Measurements from ENCODE around the gene CLDN17.
A peak's percentile ranks its signal among the peaks of the same experiment; 100 is the strongest.

The CLDN17 gene

DNA sequence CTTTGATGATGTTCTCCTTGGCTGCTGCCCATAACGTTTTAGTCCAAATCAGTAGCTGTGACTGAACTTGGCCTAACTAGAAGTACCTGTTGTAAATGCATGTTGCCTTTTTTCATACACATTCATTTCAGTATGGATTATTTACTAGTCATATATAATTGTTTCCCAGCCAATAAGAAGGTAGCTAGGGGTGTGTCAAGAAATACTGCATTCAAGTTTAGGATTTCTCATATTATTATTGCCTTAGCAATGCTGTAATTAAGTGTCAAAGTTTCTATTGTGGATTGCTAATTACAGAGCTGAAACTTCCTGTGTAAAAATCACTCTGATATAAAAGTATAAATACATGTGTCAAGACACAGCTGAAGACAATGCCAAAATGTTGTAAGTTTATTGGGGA is at the start of gene CLDN17:
Gene CLDN17, minus strand, starts transcription at position 101 of the 400 bp plus-strand sequence. CDS start 188 bp downstream, outside the sequence.
- intact Hi-C loops (cut with DNase I), result loop anchor here (10.0 kb wide), 1 partner anchor 52 kb away; no protein-coding TSS in a partner anchor
- no peak for DNase-seq

GRCh38 chr21:30216041-30216723 is 49.6 kb upstream of the CLDN17 start, which contains the start of gene CLDN8:
TSS of gene CLDN8 (minus strand) at chr21:30216097. CDS start at chr21:30215925, 172 bp downstream.
- DNase-seq, result no peak
- intact Hi-C loops (cut with DNase I), result no loop called here

- intact Hi-C loops (cut with DNase I), result no loop called here
- no peak for DNase-seq
Measured at GRCh38 chr21:30211071-30211470, 44.5 kb upstream of the CLDN17 start.

- DNase-seq, result no peak
- intact Hi-C loops (cut with DNase I), result no loop called here
Measured at GRCh38 chr21:30209601-30210000, 43.0 kb upstream of the CLDN17 start.

- intact Hi-C loops (cut with DNase I), result no loop called here
- DNase-seq, result no peak
Measured at GRCh38 chr21:30207252-30207579, 40.6 kb upstream of the CLDN17 start.

DNA sequence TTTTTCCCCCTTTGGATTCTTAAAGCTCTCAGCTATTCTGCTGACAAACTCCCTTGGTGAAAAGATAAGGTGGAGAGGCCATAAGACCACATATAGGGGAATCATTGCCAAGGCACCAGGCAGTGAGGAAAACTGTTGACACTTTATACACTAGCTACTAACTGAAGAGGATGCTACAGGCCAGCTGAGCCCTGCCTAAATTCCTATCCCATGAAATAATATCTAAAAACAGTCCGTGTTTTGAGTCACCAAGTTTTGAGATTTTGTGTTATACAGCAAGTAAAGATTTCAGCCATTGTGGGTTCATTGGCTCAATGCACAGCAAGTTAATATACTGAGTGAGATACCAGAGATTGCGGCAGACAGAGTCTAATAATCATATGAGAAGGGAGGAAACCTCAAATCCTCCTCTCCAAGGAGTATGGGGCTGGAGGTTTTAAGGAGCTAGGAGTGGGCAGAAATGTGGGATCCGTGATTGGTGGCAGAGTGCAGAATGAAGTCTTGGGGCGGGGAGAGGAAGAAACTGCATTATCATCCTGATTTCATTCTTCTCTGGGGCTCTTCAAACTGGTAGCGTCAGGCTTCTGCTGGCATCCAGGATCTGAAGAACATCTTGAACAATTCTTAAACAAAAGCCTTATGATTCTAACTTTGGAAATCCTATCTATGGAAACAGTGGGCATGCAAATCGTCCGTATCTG is 40.1 kb upstream of the CLDN17 start:
- DNase-seq, result no peak
- intact Hi-C loops (cut with DNase I), result no loop called here

GRCh38 chr21:30200000-30200399 is 33.4 kb upstream of the CLDN17 start:
- DNase-seq, result no peak
- intact Hi-C loops (cut with DNase I), result no loop called here

DNA sequence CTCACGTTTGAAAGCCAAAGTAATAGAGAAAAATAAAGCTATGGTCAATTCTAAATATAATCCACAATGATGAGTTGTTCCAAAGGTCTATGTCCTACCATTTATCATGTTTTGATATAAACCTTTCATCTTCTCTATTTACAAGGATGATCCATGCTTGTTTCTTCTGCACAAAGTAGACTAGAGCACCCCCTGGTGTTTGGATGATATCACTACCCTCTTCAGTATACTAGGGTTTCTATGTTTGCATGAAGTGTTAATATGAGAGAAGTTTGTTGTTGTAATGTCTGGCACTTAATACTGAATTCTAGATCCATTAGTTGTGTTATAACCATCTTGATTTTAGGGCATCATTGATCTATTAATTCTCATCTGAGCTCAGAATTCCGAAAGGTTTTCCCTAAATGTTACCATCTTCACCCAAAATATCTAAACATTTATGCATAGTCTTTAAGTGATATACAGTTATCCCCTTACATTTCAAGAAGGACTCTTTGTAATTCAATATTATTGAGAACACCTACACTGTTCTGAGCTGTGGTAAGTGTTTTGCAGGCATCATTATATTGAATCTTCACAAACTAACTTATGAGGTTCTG is 28.2 kb upstream of the CLDN17 start:
- intact Hi-C loops (cut with DNase I), result no loop called here
- peak in 9 of 42 donors; percentile 15 to 53 (median 40) for DNase-seq

- DNase-seq, result no peak
- intact Hi-C loops (cut with DNase I), result no loop called here
Measured at GRCh38 chr21:30193201-30193600, 26.6 kb upstream of the CLDN17 start.

- DNase-seq, result no peak
- intact Hi-C loops (cut with DNase I), result no loop called here
Measured at GRCh38 chr21:30190554-30190953, 23.9 kb upstream of the CLDN17 start.

DNA sequence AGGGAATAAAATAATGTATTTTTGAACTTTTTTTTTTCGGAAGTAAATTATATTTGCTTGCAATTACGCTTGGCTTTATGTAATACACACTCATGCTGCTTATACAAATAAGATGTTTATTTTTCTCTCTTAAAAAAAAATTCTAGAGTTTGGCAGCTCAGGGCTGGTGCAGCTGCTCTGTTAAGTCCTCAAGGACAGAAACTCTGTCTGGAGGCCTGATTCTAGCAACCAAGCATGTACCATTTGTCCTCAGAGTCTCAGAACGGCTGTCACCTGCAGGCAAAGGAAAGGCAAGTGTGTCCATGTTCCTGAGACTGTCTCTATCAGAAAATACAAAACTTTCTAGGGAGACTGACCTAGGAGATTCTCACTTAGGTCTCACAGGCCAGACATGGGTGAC is 23.2 kb upstream of the CLDN17 start:
- intact Hi-C loops (cut with DNase I), result no loop called here
- DNase-seq, result no peak

GRCh38 chr21:30186242-30186641 is 19.6 kb upstream of the CLDN17 start:
- intact Hi-C loops (cut with DNase I), result no loop called here
- DNase-seq, result no peak

- intact Hi-C loops (cut with DNase I), result loop anchor here (10.0 kb wide), 1 partner anchor 53 kb away; no protein-coding TSS in a partner anchor
Measured at GRCh38 chr21:30168086-30168485, 1.5 kb upstream of the CLDN17 start.

DNA sequence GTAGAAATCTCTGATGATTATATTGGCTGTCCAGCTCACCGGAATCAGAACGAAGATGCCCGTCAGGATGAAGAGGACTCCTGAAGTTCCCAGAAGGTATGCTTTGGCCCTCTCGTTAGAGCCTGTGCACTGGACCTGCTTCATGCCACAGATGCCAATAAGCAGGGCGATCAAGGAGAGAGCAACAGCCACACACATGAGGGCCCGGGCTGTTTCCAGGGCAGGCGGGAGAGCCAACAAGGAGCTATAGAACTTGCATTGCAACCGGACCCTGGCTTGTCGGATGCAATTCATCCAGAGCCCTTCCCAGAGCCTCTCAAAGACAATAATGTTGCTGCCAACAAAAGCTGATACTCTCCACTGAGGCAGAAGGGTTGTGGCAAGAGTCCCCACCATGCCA is 434 bp downstream of the CLDN17 start:
- intact Hi-C loops (cut with DNase I), result loop anchor here (10.0 kb wide), 1 partner anchor 51 kb away; no protein-coding TSS in a partner anchor
- no peak for DNase-seq

More at GRCh38 chr21:30168086-30168485, 1.5 kb upstream of the CLDN17 start:
- DNase-seq, result no peak

DNA sequence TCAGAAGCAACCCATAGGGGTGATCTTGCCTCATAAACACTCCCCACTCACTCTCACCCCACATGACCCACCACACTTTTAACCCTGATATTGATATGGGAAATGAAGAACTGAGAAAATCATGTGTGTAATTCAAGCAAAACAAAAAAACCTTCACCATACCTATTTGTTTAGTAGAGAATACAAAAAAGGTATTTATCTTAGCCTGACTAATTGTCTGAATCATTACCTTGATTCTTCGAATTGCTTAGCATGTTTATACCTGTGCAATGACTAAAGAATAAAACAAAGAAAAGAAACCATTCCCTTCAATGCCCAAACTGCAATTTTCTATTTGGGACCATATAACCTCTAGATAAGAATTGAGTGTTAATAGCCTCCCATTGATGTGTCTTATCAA is 1.8 kb downstream of the CLDN17 start:
- intact Hi-C loops (cut with DNase I), result loop anchor here (10.0 kb wide), 1 partner anchor 50 kb away; no protein-coding TSS in a partner anchor
- DNase-seq, result no peak

GRCh38 chr21:30153697-30154340 is 12.8 kb downstream of the CLDN17 start:
- DNase-seq, result no peak
- intact Hi-C loops (cut with DNase I), result no loop called here

DNA sequence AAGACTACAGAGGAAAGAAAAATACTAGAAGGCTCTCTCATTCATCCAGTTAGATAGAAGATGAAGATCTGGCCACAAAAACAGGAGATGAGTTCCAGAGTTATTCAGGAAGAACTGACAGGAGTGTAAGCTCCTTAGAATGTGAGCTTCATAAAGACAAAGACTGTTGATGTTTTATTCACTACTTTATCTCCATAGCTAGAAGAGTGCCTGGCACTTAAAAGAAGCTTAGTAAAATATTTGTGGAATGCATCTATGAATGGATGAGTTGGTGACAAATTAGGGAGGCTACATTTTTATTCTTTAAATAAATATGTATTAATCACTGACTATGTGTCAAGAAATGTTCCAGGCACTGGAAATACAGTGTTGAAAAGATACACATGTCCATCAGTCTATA is 13.8 kb downstream of the CLDN17 start:
- intact Hi-C loops (cut with DNase I), result no loop called here
- no peak for DNase-seq

DNA sequence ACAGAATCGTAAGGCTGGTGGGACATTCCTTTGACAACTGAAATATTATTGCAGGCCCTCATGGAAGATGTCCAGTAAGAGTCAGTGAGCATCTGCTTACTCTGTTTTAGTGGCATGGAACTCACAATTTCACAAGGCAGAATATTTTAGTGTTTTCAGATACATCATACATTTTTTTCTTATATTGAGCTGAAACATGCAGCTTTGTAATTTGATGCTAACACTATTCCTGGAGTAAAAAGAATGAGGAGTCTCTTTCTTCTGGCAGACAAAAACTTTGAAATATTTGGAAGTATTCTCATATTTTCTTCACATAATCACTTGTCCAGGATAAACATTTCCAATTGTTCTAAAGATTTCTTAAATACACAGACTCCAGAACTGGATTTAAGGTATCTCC is 17.7 kb downstream of the CLDN17 start:
- DNase-seq, result no peak
- intact Hi-C loops (cut with DNase I), result no loop called here

- DNase-seq, result no peak
- intact Hi-C loops (cut with DNase I), result no loop called here
Measured at GRCh38 chr21:30146558-30147282, 19.9 kb downstream of the CLDN17 start.
